SH-SY5Y (cell line): ENCODE results near the gene NPPA.

Experiments
- GATA2 ChIP-seq: IDR thresholded peaks from 2 replicates; pipeline ENCODE4 v1.6.1; 2011; ENCODE audit warnings: mild to moderate bottlenecking, low read depth, low read length
- GATA3 ChIP-seq: IDR thresholded peaks from 2 replicates; pipeline ENCODE4 v1.6.1; 2011; ENCODE audit warnings: low read depth, mild to moderate bottlenecking, low read length, moderate library complexity

GRCh38 chr1:11858158-11858557, 10.6 kb upstream of the NPPA start:
- TF ChIP-seq GATA2 (no peak), GATA3 (no peak)
